K562 (cell line): ENCODE data around the gene THUMPD2. TPM values are rescaled to one million over a fixed set of nuclear protein-coding genes. Genes with fewer than 3 reads are reported as not detected.

ENCODE experiments used
- AFF4 ChIP-seq: sonication (generic); formaldehyde crosslinking; IDR thresholded peaks from 2 replicates; pipeline ENCODE4 v1.8.0; 2023; ENCODE audit warnings: mild to moderate bottlenecking, missing genetic modification reagents
- TCF7 ChIP-seq: sonication (generic); IDR thresholded peaks from 2 replicates; pipeline ENCODE4 v1.6.1; 2016; ENCODE audit warnings: antibody characterized with exemption, borderline replicate concordance
- TSHZ1 ChIP-seq: fragments of 250-450 bp; sonication (Bioruptor Pico); IDR thresholded peaks from 2 replicates; pipeline ENCODE4 v1.4.0; 2020; ENCODE audit warnings: mild to moderate bottlenecking, moderate library complexity
- VEZF1 ChIP-seq: fragments of 200-800 bp; sonication (Bioruptor generic); IDR thresholded peaks from 2 replicates; pipeline ENCODE4 v1.6.1; 2017; ENCODE audit warnings: missing genetic modification characterization, missing compliant biosample characterization
- ZC3H8 ChIP-seq: fragments of 450-650 bp; IDR thresholded peaks from 2 replicates; pipeline ENCODE4 v1.6.1; 2017
- ZFPM2 ChIP-seq: fragments of 250-450 bp; sonication (Bioruptor Pico); IDR thresholded peaks from 2 replicates; pipeline ENCODE4 v1.5.1; 2022; ENCODE audit warnings: mild to moderate bottlenecking
- ZNF212 ChIP-seq: fragments of 450-650 bp; formaldehyde crosslinking; IDR thresholded peaks from 2 replicates; pipeline ENCODE4 v1.4.0; 2020; ENCODE audit warnings: mild to moderate bottlenecking
- polyA plus RNA-seq, 8 experiments: library from polyadenylated mRNA; depleted of rRNA in 4 of 8; stranded (reverse) in 5 of 8; unstranded in 3 of 8; fragments of >200 nt; fragmentation: Nextera tagmentation in 2 of 8; fragmentation: Illumina TruSeq in 1 of 8; extraction: Ambion mirVana in 2 of 8; extraction: Trizol in 1 of 8; gene quantifications; 2 replicates each; pipeline versions ENCODE4 v1.2.1 to v1.2.3, GENCODE V29; 2011 to 2014; ENCODE audit warnings: inconsistent platforms in 1 of 8, missing spikeins in 1 of 8
- total RNA-seq, 7 experiments: library from RNA; depleted of rRNA in 6 of 7; stranded (reverse); fragments of >200 nt in 6 of 7; fragmentation: Illumina TruSeq in 2 of 7; extraction: Trizol in 2 of 7; gene quantifications; 2 replicates each; pipeline versions ENCODE4 v1.2.1 to v1.2.3, GENCODE V29; 2011 to 2021; ENCODE audit warnings: low replicate concordance in 1 of 7

The THUMPD2 gene
- total and polyA plus RNA-seq, 9 of the 15 experiments (the other 6 are each of a cell fraction or from before 2014, with no cell fraction given), result 9.6 to 40.4 (median 24.0) TPM

- no peak for TF ChIP-seq TSHZ1 (CRISPR knock-in tag)
- no peak for TF ChIP-seq VEZF1 (CRISPR knock-in tag)
- no peak for TF ChIP-seq TCF7
- no peak for TF ChIP-seq AFF4 (CRISPR knock-in tag)
- no peak for TF ChIP-seq ZNF212 (CRISPR knock-in tag)
- no peak for TF ChIP-seq ZC3H8
- no peak for TF ChIP-seq ZFPM2 (CRISPR knock-in tag)
Observed at GRCh38 chr2:39718483-39718882, 60.6 kb downstream of the THUMPD2 start (continued).
